HepG2 (cell line): ENCODE data around the gene TLR9. TPM values are rescaled to one million over a fixed set of nuclear protein-coding genes. Genes with fewer than 3 reads are reported as not detected.

Source experiments
- ATAC-seq: fragments of 200-7000 bp; cut with Tn5 transposase; 3 replicates; pipeline ENCODE4 v1.9.1; 2020; ENCODE audit warnings: mild to moderate bottlenecking, moderate library complexity
- BruUV-seq: library from RNA; stranded (reverse); fragments of 400-500 nt; replicated peaks from 2 replicates; lab custom pipeline; 2021; lab: Mats Ljungman, UMichigan
- CTCF ChIA-PET: fragments of 300-600 bp; formaldehyde crosslinking; extraction: SDS; loops from one replicate; lab custom pipeline; 2021; ENCODE audit warnings: low total read pairs, inconsistent platforms, low intra/inter-chr PET ratio; lab: Yijun Ruan, JAX
- POLR2A ChIA-PET: fragments of 350-600 bp; sonication (Branson Sonifier 250); formaldehyde crosslinking; loops from one replicate; lab custom pipeline; 2020; ENCODE audit warnings: antibody characterized with exemption, inconsistent platforms; lab: Yijun Ruan, JAX
- DNase-seq: peaks from one replicate; pipeline ENCODE4 v3.0.0-alpha.2; 2015; ENCODE audit warnings: low spot score
- FAIRE-seq: peaks from 3 replicates; lab custom pipeline; 2011; peaks lifted over from hg19 to GRCh38; lab: Jason Lieb, UNC
- H2AFZ ChIP-seq: one replicate; pipeline ENCODE4 v1.6.1; 2011; ENCODE audit warnings: low read length, inconsistent platforms
- H3K27ac ChIP-seq: fragments of 300-600 bp; 3 replicates; pipeline ENCODE4 v1.8.0; 2011; ENCODE audit warnings: mixed run types, mild to moderate bottlenecking, mixed read lengths, low read length, inconsistent platforms; ENCODE audit not compliant: insufficient read depth; ENCODE audit errors: extremely low read length
- H3K27me3 ChIP-seq, 2 experiments: fragments of 200-600 bp in 1 of 2; 2 replicates in 1 of 2; 3 replicates in 1 of 2; pipeline versions ENCODE4 v1.6.0 to v1.8.0; 2011; ENCODE audit warnings: low read length in 2 of 2, mild to moderate bottlenecking in 2 of 2, moderate library complexity in 2 of 2, inconsistent platforms in 1 of 2; ENCODE audit not compliant: insufficient read depth in 2 of 2, control insufficient read depth in 1 of 2
- H3K36me3 ChIP-seq, 2 experiments: fragments of 200-600 bp in 1 of 2; replicated peaks in 1 of 2; 2 replicates in 1 of 2; 3 replicates in 1 of 2; pipeline versions ENCODE4 v1.5.1 to v1.8.0; 2011; ENCODE audit warnings: low read length in 2 of 2, inconsistent platforms in 1 of 2; ENCODE audit not compliant: insufficient read depth in 2 of 2, control insufficient read depth in 1 of 2
- H3K4me1 ChIP-seq: 2 replicates; pipeline ENCODE4 v1.5.1; 2012; ENCODE audit warnings: low read length, inconsistent platforms; ENCODE audit not compliant: insufficient read depth
- H3K4me2 ChIP-seq: 2 replicates; pipeline ENCODE4 v1.6.0; 2011; ENCODE audit warnings: low read depth, low read length, inconsistent platforms
- H3K4me3 ChIP-seq, 3 experiments: fragments of 200-600 bp in 1 of 3; sonication (generic), shearing (Covaris generic) in 1 of 3; replicated peaks in 1 of 3; 2 replicates each; pipeline ENCODE4 v1.5.1; 2011 to 2016; ENCODE audit warnings: low read length in 3 of 3, inconsistent platforms in 2 of 3, low read depth in 2 of 3, mild to moderate bottlenecking in 2 of 3, control low read depth in 1 of 3, mixed read lengths in 1 of 3; ENCODE audit not compliant: insufficient read depth in 1 of 3
- H3K79me2 ChIP-seq: one replicate; pipeline ENCODE4 v1.6.1; 2011; ENCODE audit warnings: low read length, inconsistent platforms; ENCODE audit not compliant: insufficient read depth
- H3K9ac ChIP-seq: 2 replicates; pipeline ENCODE4 v1.6.0; 2011; ENCODE audit warnings: mild to moderate bottlenecking, low read depth, low read length, inconsistent platforms; ENCODE audit not compliant: insufficient read depth
- H3K9me3 ChIP-seq: 2 replicates; pipeline ENCODE4 v1.5.1; 2012; ENCODE audit warnings: mild to moderate bottlenecking, low read length
- H4K20me1 ChIP-seq: 2 replicates; pipeline ENCODE4 v1.6.0; 2011; ENCODE audit warnings: inconsistent platforms, mild to moderate bottlenecking, low read length, moderate library complexity; ENCODE audit not compliant: insufficient read depth
- ARID3A ChIP-seq: IDR thresholded peaks from 2 replicates; pipeline ENCODE4 v1.6.1; 2012; ENCODE audit warnings: low read depth, low read length, improper control_type of control experiment
- CEBPG ChIP-seq: IDR thresholded peaks from 2 replicates; pipeline ENCODE4 v1.6.1; 2016
- FOXP4 ChIP-seq: sonication (generic); formaldehyde crosslinking; IDR thresholded peaks from 2 replicates; pipeline ENCODE4 v1.4.0; 2020; ENCODE audit warnings: missing genetic modification reagents
- MAFF ChIP-seq: IDR thresholded peaks from 2 replicates; pipeline ENCODE4 v1.6.1; 2011; ENCODE audit warnings: low read depth, low read length, improper control_type of control experiment
- RFX1 ChIP-seq: fragments of 450-650 bp; IDR thresholded peaks from 2 replicates; pipeline ENCODE4 v1.6.1; 2017
- TBX2 ChIP-seq: sonication (generic); formaldehyde crosslinking; IDR thresholded peaks from 2 replicates; pipeline ENCODE4 v1.5.0; 2020; ENCODE audit warnings: missing genetic modification reagents, mild to moderate bottlenecking, borderline replicate concordance
- TBX3 ChIP-seq: fragments of 450-650 bp; IDR thresholded peaks from 2 replicates; pipeline ENCODE4 v1.6.1; 2017; ENCODE audit warnings: antibody characterized with exemption, mild to moderate bottlenecking, inconsistent platforms, borderline replicate concordance
- TFAP4 ChIP-seq: sonication (generic); IDR thresholded peaks from 2 replicates; pipeline ENCODE4 v1.6.1; 2016; ENCODE audit warnings: low read depth, borderline replicate concordance
- TRAFD1 ChIP-seq: sonication (generic); formaldehyde crosslinking; IDR thresholded peaks from 2 replicates; pipeline ENCODE4 v1.5.1; 2020; ENCODE audit warnings: missing genetic modification reagents, mild to moderate bottlenecking, borderline replicate concordance
- ZC3H13 ChIP-seq: sonication (generic); formaldehyde crosslinking; IDR thresholded peaks from 2 replicates; pipeline ENCODE4 v1.8.1; 2023; ENCODE audit warnings: mild to moderate bottlenecking, missing genetic modification reagents, moderate library complexity
- ZNF143 ChIP-seq: sonication (generic); formaldehyde crosslinking; IDR thresholded peaks from 2 replicates; pipeline ENCODE4 v1.4.0; 2020; ENCODE audit warnings: missing genetic modification reagents
- ZNF609 ChIP-seq: sonication (generic); formaldehyde crosslinking; IDR thresholded peaks from 2 replicates; pipeline ENCODE4 v1.4.0; 2020; ENCODE audit warnings: mild to moderate bottlenecking, missing genetic modification reagents, borderline replicate concordance
- ZNF879 ChIP-seq: sonication (generic); formaldehyde crosslinking; IDR thresholded peaks from 2 replicates; pipeline ENCODE4 v1.8.1; 2023; ENCODE audit warnings: missing genetic modification reagents
- WGBS: methylation state at CpG from one replicate; pipeline ENCODE4 v1.1.6; 2017; ENCODE audit warnings: low lambda C conversion rate; 5-methylcytosine and 5-hydroxymethylcytosine counted together
- in situ Hi-C: cut with HindIII; loops from 2 replicates; pipeline ENCODE4 v1.10.0; 2017; ENCODE audit warnings: low pct_unique_long_range_greater_than_20kb; ENCODE audit not compliant: extremely low pct_ligation_motif_present
- intact Hi-C: fragments of 100-400 bp; cut with micrococcal nuclease; formaldehyde crosslinking; loops from one replicate; pipeline ENCODE4 v1.10.0; 2022; ENCODE audit not compliant: unreplicated experiment
- polyA plus RNA-seq, 8 experiments: library from polyadenylated mRNA; depleted of rRNA in 3 of 8; stranded (reverse) in 7 of 8; unstranded in 1 of 8; fragments of >200 nt; fragmentation: Illumina TruSeq in 4 of 8; extraction: Trizol in 4 of 8; gene quantifications; 2 replicates each; pipeline versions ENCODE4 v1.2.1 to v1.2.3, GENCODE V29; 2011 to 2016; ENCODE audit warnings: low read depth in 4 of 8, missing spikeins in 1 of 8, mixed read lengths in 1 of 8; ENCODE audit not compliant: insufficient read depth in 1 of 8
- total RNA-seq, 5 experiments: library from RNA; depleted of rRNA; stranded (reverse); fragments of >200 nt; fragmentation: Illumina TruSeq; extraction: Trizol; gene quantifications; 2 replicates each; pipeline ENCODE4 v1.2.3, GENCODE V29; 2016; ENCODE audit warnings: low read depth in 1 of 5

Gene TLR9
- total and polyA plus RNA-seq, 2 of the 13 experiments (the other 11 are each of a cell fraction or from before 2014, with no cell fraction given), result not detected

GRCh38 chr3:52183786-52184445, 41.5 kb downstream of the TLR9 start:
- peaks cover 87% of the 10 kb centered on the region for H3K4me1 ChIP-seq
- ATAC-seq, result no peak
- ChIA-PET POLR2A (interaction anchor here (1.0 kb wide), 1 partner anchor 13 kb away, joined by 3 read pairs; no protein-coding TSS in a partner anchor), CTCF (no interaction called here)
- intact Hi-C loops (no loop called here), in situ Hi-C loops (no loop called here)
- no peak overlapping the region for H3K9ac ChIP-seq
- WGBS, result 11% methylated on average over 7 of the region's 7 CpGs
- no peaks in the 10 kb centered on the region for H3K27me3 ChIP-seq
- FAIRE-seq, result no peak
- H3K27ac ChIP-seq, result no peak overlapping the region
- no peaks in the 10 kb centered on the region for H3K79me2 ChIP-seq
- no peaks in the 10 kb centered on the region for H3K36me3 ChIP-seq
- no peak overlapping the region for H2AFZ ChIP-seq
- peak overlapping the region; percentile 27 for H3K4me2 ChIP-seq
- H4K20me1 ChIP-seq, result no peaks in the 10 kb centered on the region
- no TSS peak for BruUV-seq
- DNase-seq, result no peak
- H3K9me3 ChIP-seq, result no peaks in the 10 kb centered on the region
- 0 out of 6 replicates have a peak overlapping the region, but pooled peaks of 1 of the 3 experiments have one; percentile 21 for H3K4me3 ChIP-seq
- TF ChIP-seq FOXP4 (CRISPR knock-in tag) (no peak), TBX3 (no peak), TFAP4 (no peak), ZNF609 (CRISPR knock-in tag) (no peak), RFX1 (no peak), ZNF879 (CRISPR knock-in tag) (no peak), TBX2 (CRISPR knock-in tag) (no peak), ZNF143 (CRISPR knock-in tag) (no peak), MAFF (no peak), ZC3H13 (CRISPR knock-in tag) (no peak), CEBPG (CRISPR knock-in tag) (no peak), TRAFD1 (CRISPR knock-in tag) (no peak), ARID3A (no peak)
